Peyer's patch (tissue), 4 donors: ENCODE measurements around the gene HIVEP2.

ENCODE experiments used
- CTCF ChIP-seq, 6 experiments: fragments of 450-650 bp in 4 of 6; fragments of 200-600 bp in 2 of 6; sonication (generic) in 1 of 6; IDR thresholded peaks; one replicate each; pipeline ENCODE4 v1.5.1; 2017 to 2019; ENCODE audit warnings: antibody characterized with exemption in 6 of 6, mild to moderate bottlenecking in 3 of 6, moderate library complexity in 1 of 6
- POLR2A ChIP-seq, 2 donors: fragments of 450-650 bp; IDR thresholded peaks; one replicate each; pipeline ENCODE4 v1.5.1; 2017; ENCODE audit warnings: antibody characterized with exemption in 2 of 2, mild to moderate bottlenecking in 2 of 2, moderate library complexity in 2 of 2

- no peak for TF ChIP-seq CTCF (IDR thresholded peaks at IDR 0.05)
- TF ChIP-seq POLR2A (IDR thresholded peaks at IDR 0.05): no peak
These were observed 180.7 kb downstream of the HIVEP2 start for GRCh38 chr6:142764311-142764710.
